C4-2B (cell line): ENCODE measurements around the gene HOXC5.

Experiments
- H3K27ac ChIP-seq: fragments of 450-650 bp; 2 replicates; pipeline ENCODE4 v1.5.1; 2017
- CTCF ChIP-seq: fragments of 450-650 bp; conservative IDR thresholded peaks from 2 replicates; pipeline ENCODE4 v1.5.1; 2017; ENCODE audit warnings: mild to moderate bottlenecking
- ZFX ChIP-seq: fragments of 450-650 bp; IDR thresholded peaks from 2 replicates; pipeline ENCODE4 v1.6.1; 2017

The HOXC5 gene

GRCh38 chr12:53992377-53992889, 40.4 kb upstream of the HOXC5 start:
- TF ChIP-seq ZFX, result no peak
- TF ChIP-seq CTCF, result no peak
- H3K27ac ChIP-seq, result no peak overlapping the region

GRCh38 chr12:53993162-53994008, 39.5 kb upstream of the HOXC5 start:
- H3K27ac ChIP-seq, result no peak overlapping the region
- TF ChIP-seq ZFX (no peak), CTCF (no peak)

GRCh38 chr12:53994009-53994263, 38.9 kb upstream of the HOXC5 start:
- H3K27ac ChIP-seq, result no peak overlapping the region
- TF ChIP-seq ZFX (no peak), CTCF (no peak)

- no peak for TF ChIP-seq ZFX
- TF ChIP-seq CTCF, result no peak
- H3K27ac ChIP-seq, result no peak overlapping the region
These were observed 38.4 kb upstream of the HOXC5 start for GRCh38 chr12:53994264-53995001.

- TF ChIP-seq CTCF (no peak), ZFX (no peak)
- no peak overlapping the region for H3K27ac ChIP-seq
These were observed 37.9 kb upstream of the HOXC5 start for GRCh38 chr12:53995002-53995377.

GRCh38 chr12:53995378-53996239, 37.2 kb upstream of the HOXC5 start:
- no peak for TF ChIP-seq ZFX
- no peak for TF ChIP-seq CTCF
- H3K27ac ChIP-seq, result no peak overlapping the region
